ENCODE data around the gene GATAD2B.

GATAD2B gene

GRCh38 chr1:153954826-153955225 lies 32.1 kb upstream of the GATAD2B start:
- DNase-seq (ENCODE audit: low spot score), result no peak
- CTCF ChIA-PET, result no interaction called here
- POLR2A ChIA-PET (ENCODE audit: low non-redundant PET), result no interaction called here
- TF ChIP-seq CTCF (conservative IDR thresholded peaks at IDR 0.05; ENCODE audit: low read depth), result no peak
- no peak overlapping the region for H3K27ac ChIP-seq

DNA sequence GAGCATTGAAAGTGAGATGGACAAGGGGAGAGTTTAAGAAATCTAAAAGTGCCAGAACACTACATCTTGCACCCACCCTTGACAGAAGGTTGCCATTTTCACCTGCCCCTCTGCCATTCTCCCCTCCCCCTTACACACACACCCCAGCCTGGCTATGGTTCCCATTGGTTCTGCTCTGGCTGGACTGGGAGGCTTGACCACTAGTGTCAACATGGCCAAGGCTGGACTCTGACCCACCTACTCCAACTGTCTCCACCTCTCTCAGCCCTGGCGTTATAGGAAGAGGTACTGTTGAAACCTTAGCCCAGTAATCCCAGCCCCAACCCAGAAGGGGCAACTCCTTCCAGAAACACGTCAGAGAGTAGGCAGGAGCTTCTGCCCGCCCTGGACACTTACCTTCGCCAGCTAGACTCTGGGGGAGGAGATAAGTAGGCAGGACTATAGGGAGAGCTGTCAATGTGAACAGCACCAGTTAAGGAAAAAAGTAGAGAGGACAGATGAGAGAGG lies 31.1 kb upstream of the GATAD2B start:
- POLR2A ChIA-PET (ENCODE audit: low non-redundant PET), result no interaction called here
- H3K27ac ChIP-seq, result no peak overlapping the region
- no peak for TF ChIP-seq CTCF (conservative IDR thresholded peaks at IDR 0.05; ENCODE audit: low read depth)
- DNase-seq (ENCODE audit: low spot score), result no peak
- CTCF ChIA-PET, result no interaction called here

DNA sequence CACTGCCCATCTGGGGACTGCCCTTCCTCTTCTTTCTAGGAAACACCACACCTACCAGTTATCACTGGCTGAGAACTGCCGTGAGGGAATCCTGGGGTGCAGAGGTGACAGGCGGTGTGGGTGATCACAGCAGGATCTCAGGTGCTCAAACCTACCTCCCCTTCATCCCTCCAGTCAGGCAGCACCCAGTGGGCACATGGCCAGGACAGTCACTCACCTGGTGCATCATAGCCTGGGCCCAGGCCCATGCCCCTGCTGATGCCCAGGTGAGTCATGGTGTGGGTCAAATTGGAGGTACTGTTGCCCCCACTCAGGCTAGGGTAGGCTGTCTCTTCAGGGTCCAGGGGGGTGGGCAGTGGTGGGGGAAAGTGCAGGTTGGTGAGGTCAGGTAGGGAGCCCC lies 29.0 kb upstream of the GATAD2B start:
- ChIA-PET CTCF (interaction anchor here (1.1 kb wide), 1 partner anchor 35 kb away, joined by 3 read pairs; no protein-coding TSS in a partner anchor), POLR2A (ENCODE audit: low non-redundant PET) (no interaction called here)
- TF ChIP-seq CTCF (conservative IDR thresholded peaks at IDR 0.05; ENCODE audit: low read depth), result no peak

GRCh38 chr1:153951183-153951582 lies 28.4 kb upstream of the GATAD2B start:
- TF ChIP-seq CTCF (conservative IDR thresholded peaks at IDR 0.05; ENCODE audit: low read depth), result no peak
- CTCF ChIA-PET, result no interaction called here
- POLR2A ChIA-PET (ENCODE audit: low non-redundant PET), result no interaction called here
- DNase-seq (ENCODE audit: low spot score), result no peak
- no peak overlapping the region for H3K27ac ChIP-seq

More for the DNA sequence above, 29.0 kb upstream of the GATAD2B start:
- peak overlapping the region; percentile 13; the same call in 1 of the 2 replicates for H3K27ac ChIP-seq
- DNase-seq (ENCODE audit: low spot score), result peak; percentile 47

- POLR2A ChIA-PET (ENCODE audit: low non-redundant PET), result interaction anchor here (0.5 to 1.0 kb wide), 5 partner anchors 21 to 214 kb away, joined by 3 to 6 read pairs (median 4); partner anchors contain the start of gene CREB3L4
- CTCF ChIA-PET, result interaction anchor here (0.6 to 1.6 kb wide), 19 partner anchors 10 to 1008 kb away, joined by 3 to 9 read pairs (median 5); partner anchors contain the start of genes CREB3L4, CRTC2, GATAD2B and JTB
- H3K27ac ChIP-seq, result peak within 1 kb of the TSS; percentile 92
- peak; percentile 95 for DNase-seq (ENCODE audit: low spot score)
- peak; percentile 96 for TF ChIP-seq CTCF (conservative IDR thresholded peaks at IDR 0.05; ENCODE audit: low read depth)
Observed at GRCh38 chr1:153946622-153947241, 24.0 kb upstream of the GATAD2B start, which contains the start of gene DENND4B. Gene DENND4B, minus strand, starts transcription at chr1:153946718. Its CDS starts 2,344 bp downstream, at chr1:153944374.

- DNase-seq (ENCODE audit: low spot score), result peak; percentile 64
- peak overlapping the region; percentile 92 for H3K27ac ChIP-seq
- no peak for TF ChIP-seq CTCF (conservative IDR thresholded peaks at IDR 0.05; ENCODE audit: low read depth)
- ChIA-PET POLR2A (ENCODE audit: low non-redundant PET) (interaction anchor here (0.5 to 1.0 kb wide), 5 partner anchors 21 to 214 kb away, joined by 3 to 6 read pairs (median 4); partner anchors contain the start of gene CREB3L4), CTCF (interaction anchor here (0.5 to 1.6 kb wide), 16 partner anchors 11 to 1231 kb away, joined by 3 to 9 read pairs (median 5); partner anchors contain the start of genes CREB3L4, CRTC2, GATAD2B and JTB)
Observed at GRCh38 chr1:153945795-153946621, 23.2 kb upstream of the GATAD2B start.

All from RWPE1 (cell line).